ENCODE results near the gene CCL20. TPM values are rescaled to one million over a fixed set of nuclear protein-coding genes. Genes with fewer than 3 reads are reported as not detected.
"Not testable (repeated sequence)": the region's sequence is repeated elsewhere in the genome, so short reads cannot be mapped to it uniquely, and the experiment has no call there.

The CCL20 gene
- total RNA-seq, 1 donor from 2014 or later: 2.0 TPM

DNA sequence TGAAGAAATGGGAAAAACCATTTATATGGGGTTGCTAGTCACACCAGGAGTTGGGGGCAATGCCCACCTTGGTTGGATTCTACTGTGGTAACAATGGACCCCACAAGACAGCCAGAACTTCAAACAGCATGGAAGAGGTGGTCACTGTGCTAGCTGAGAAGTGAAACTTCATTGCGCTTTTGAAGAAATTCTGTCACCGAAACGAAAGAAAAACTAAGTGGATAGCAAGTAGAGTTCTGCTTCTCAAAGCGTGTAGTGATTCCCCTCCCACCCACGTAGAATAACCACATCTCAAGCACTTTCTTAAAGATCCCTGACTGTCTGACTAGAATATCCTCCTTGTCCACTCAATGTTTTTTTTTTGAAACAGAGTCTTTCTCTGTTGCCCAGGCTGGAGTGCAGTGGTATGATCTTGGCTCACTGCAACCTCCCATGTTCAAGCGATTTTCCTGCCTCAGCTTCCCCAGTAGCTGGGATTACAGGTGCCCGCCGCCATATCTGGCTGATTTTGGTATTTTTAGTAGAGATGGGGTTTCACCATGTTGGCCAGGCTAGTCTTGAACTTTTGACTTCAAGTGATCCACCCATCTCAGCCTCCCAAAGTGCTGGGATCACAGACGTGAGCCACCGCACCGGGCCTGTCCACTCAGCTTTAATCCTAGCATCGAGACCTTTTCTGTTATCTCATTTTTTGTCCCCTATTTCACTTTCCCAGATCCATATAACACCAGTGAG, 30.1 kb upstream of the CCL20 start:
- Mint-ChIP-seq H3K36me3 (ENCODE audit: low read depth) (no peaks in the 10 kb centered on the region), H3K27me3 (ENCODE audit: low read depth) (no peaks in the 10 kb centered on the region)
- intact Hi-C loops (cut with micrococcal nuclease): loop anchor here (1.0 to 2.0 kb wide), 2 partner anchors 35 to 458 kb away; partner anchors contain the start of gene MFF

GRCh38 chr2:227785293-227785692, 28.3 kb upstream of the CCL20 start:
- Mint-ChIP-seq H3K4me3 (ENCODE audit: low read depth) (no peak overlapping the region), H3K27ac (no peak overlapping the region), H3K27me3 (ENCODE audit: low read depth) (peaks cover 2% of the 10 kb centered on the region), H3K9me3 (no peaks in the 10 kb centered on the region), H3K36me3 (ENCODE audit: low read depth) (no peaks in the 10 kb centered on the region), H3K4me1 (ENCODE audit: low read depth) (peaks cover 12% of the 10 kb centered on the region)
- DNase-seq (ENCODE audit: low spot score): no peak
- intact Hi-C loops (cut with micrococcal nuclease): no loop called here

More for the DNA sequence above, 30.1 kb upstream of the CCL20 start:
- peaks cover 12% of the 10 kb centered on the region for H3K4me1 Mint-ChIP-seq (ENCODE audit: low read depth)
- peak overlapping the region; percentile 22 for H3K4me3 Mint-ChIP-seq (ENCODE audit: low read depth)
- no peak for DNase-seq (ENCODE audit: low spot score)
- H3K27ac Mint-ChIP-seq: peak overlapping the region; percentile 19
- H3K9me3 Mint-ChIP-seq: no peaks in the 10 kb centered on the region

DNA sequence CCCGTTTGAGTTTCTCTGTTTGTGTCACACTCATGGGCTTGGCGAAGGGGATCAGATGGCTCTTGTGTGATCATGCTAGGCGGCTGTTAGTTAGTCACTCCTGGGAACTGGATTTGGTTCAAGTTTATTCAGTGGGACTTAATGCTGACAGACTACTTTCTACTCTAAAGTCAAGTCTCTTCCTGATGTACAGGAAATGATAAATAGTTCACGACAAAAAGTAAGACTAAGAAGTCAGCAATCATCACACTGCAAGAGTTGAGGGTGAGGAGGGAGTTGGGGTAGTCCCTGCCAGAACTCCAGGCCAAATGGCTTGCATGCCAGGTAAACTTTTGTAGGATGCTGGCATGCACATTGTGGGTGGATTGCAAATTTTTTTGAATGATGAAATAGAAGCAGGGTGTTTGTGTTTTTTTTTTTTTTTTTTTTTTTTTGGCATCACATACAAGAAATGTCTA, 25.1 kb upstream of the CCL20 start:
- intact Hi-C loops (cut with micrococcal nuclease): no loop called here

GRCh38 chr2:227789803-227790202, 23.8 kb upstream of the CCL20 start:
- Mint-ChIP-seq H3K27ac (no peak overlapping the region), H3K9me3 (no peaks in the 10 kb centered on the region), H3K4me1 (ENCODE audit: low read depth) (no peaks in the 10 kb centered on the region), H3K4me3 (ENCODE audit: low read depth) (no peak overlapping the region), H3K27me3 (ENCODE audit: low read depth) (peaks cover 2% of the 10 kb centered on the region), H3K36me3 (ENCODE audit: low read depth) (no peaks in the 10 kb centered on the region)
- DNase-seq (ENCODE audit: low spot score): no peak
- intact Hi-C loops (cut with micrococcal nuclease): no loop called here

More for the DNA sequence above, 25.1 kb upstream of the CCL20 start:
- H3K36me3 Mint-ChIP-seq (ENCODE audit: low read depth): no peaks in the 10 kb centered on the region
- H3K27me3 Mint-ChIP-seq (ENCODE audit: low read depth): peaks cover 2% of the 10 kb centered on the region
- no peaks in the 10 kb centered on the region for H3K9me3 Mint-ChIP-seq
- peaks cover 4% of the 10 kb centered on the region for H3K4me1 Mint-ChIP-seq (ENCODE audit: low read depth)
- DNase-seq (ENCODE audit: low spot score): no peak
- H3K27ac Mint-ChIP-seq: no peak overlapping the region
- H3K4me3 Mint-ChIP-seq (ENCODE audit: low read depth): no peak overlapping the region

DNA sequence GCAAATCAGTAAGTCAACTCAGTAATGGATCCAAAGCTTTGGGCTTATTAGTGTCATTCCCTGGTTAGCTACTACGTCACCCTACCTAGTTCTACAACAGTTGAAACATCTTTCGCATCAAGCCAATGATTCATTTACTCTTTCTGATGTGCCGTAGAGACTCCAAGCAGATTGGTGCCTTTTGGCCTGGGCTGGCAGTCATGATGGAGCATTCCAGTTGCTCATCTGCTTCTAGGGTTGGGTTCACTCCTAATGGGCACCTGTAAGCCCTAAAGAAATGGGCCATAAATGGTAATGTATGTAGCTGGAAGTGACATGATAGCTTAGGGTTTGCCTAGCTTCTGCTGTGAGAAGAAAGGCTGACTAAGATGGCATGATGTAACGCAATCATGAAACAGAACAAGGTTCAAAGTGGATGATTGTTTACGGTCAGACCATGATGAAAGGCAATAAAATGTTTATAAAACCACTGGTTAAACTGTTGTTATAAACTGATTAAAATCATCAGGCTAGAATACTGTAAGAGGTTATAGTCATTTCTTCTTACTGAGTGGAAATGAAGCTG, 20.4 kb upstream of the CCL20 start:
- DNase-seq (ENCODE audit: low spot score): no peak

DNA sequence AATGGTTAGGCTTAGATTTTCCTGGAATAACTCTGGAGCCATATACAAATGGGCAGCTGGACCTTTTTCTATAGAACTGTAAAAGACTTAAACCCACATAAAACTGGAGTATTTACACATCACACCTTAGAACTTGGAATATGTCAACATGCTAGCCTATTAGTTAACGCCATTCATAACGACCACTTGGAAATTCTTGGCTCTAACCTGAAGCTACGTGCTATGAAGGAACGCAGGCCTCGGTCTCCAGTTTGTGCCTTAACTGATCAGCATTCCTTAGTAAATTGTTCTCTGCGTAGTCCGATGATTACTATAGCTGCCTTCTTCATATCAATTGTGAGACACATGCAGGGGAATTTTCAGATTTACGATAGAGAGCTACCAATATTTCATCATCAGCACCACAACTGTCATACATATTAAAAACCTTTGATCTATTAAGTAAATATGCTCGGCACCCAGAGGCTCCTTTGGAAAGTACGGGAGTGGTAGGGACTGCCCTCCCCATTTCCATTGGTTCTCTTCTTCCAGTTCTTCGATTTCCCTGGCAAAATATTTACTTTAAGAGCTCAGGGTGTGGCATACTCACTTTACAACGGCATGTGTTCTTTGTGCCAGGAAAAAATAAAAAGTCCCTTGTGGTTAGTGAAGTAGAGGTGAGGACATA, 17.5 kb upstream of the CCL20 start:
- no peak for DNase-seq (ENCODE audit: low spot score)
- intact Hi-C loops (cut with micrococcal nuclease): no loop called here
- Mint-ChIP-seq H3K27me3 (ENCODE audit: low read depth) (peaks cover 3% of the 10 kb centered on the region), H3K36me3 (ENCODE audit: low read depth) (no peaks in the 10 kb centered on the region), H3K27ac (no peak overlapping the region), H3K9me3 (no peaks in the 10 kb centered on the region), H3K4me1 (ENCODE audit: low read depth) (no peaks in the 10 kb centered on the region), H3K4me3 (ENCODE audit: low read depth) (no peak overlapping the region)

More for the DNA sequence above, 20.4 kb upstream of the CCL20 start:
- Mint-ChIP-seq H3K27me3 (ENCODE audit: low read depth) (peaks cover 4% of the 10 kb centered on the region), H3K36me3 (ENCODE audit: low read depth) (no peaks in the 10 kb centered on the region), H3K4me1 (ENCODE audit: low read depth) (no peaks in the 10 kb centered on the region), H3K27ac (no peak overlapping the region), H3K4me3 (ENCODE audit: low read depth) (no peak overlapping the region), H3K9me3 (no peaks in the 10 kb centered on the region)
- intact Hi-C loops (cut with micrococcal nuclease): no loop called here

- H3K27me3 Mint-ChIP-seq (ENCODE audit: low read depth); DNase-seq (ENCODE audit: low spot score); H3K4me3 Mint-ChIP-seq (ENCODE audit: low read depth); H3K4me1 Mint-ChIP-seq (ENCODE audit: low read depth); H3K27ac Mint-ChIP-seq; H3K36me3 Mint-ChIP-seq (ENCODE audit: low read depth); H3K9me3 Mint-ChIP-seq; intact Hi-C loops (cut with micrococcal nuclease): not testable (repeated sequence)
Observed at GRCh38 chr2:227796768-227797167, 16.9 kb upstream of the CCL20 start.

GRCh38 chr2:227799202-227799601, 14.4 kb upstream of the CCL20 start:
- H3K27ac Mint-ChIP-seq: no peak overlapping the region
- DNase-seq (ENCODE audit: low spot score): no peak
- H3K4me3 Mint-ChIP-seq (ENCODE audit: low read depth): no peak overlapping the region
- intact Hi-C loops (cut with micrococcal nuclease): no loop called here
- no peaks in the 10 kb centered on the region for H3K9me3 Mint-ChIP-seq
- H3K36me3 Mint-ChIP-seq (ENCODE audit: low read depth): no peaks in the 10 kb centered on the region
- no peaks in the 10 kb centered on the region for H3K4me1 Mint-ChIP-seq (ENCODE audit: low read depth)
- peaks cover 3% of the 10 kb centered on the region for H3K27me3 Mint-ChIP-seq (ENCODE audit: low read depth)

- no peak overlapping the region for H3K4me3 Mint-ChIP-seq (ENCODE audit: low read depth)
- no peaks in the 10 kb centered on the region for H3K27me3 Mint-ChIP-seq (ENCODE audit: low read depth)
- H3K9me3 Mint-ChIP-seq: no peaks in the 10 kb centered on the region
- no peak overlapping the region for H3K27ac Mint-ChIP-seq
- peaks cover 5% of the 10 kb centered on the region for H3K4me1 Mint-ChIP-seq (ENCODE audit: low read depth)
- DNase-seq (ENCODE audit: low spot score): no peak
- intact Hi-C loops (cut with micrococcal nuclease): no loop called here
- no peaks in the 10 kb centered on the region for H3K36me3 Mint-ChIP-seq (ENCODE audit: low read depth)
Observed at GRCh38 chr2:227802882-227803281, 10.8 kb upstream of the CCL20 start.

DNA sequence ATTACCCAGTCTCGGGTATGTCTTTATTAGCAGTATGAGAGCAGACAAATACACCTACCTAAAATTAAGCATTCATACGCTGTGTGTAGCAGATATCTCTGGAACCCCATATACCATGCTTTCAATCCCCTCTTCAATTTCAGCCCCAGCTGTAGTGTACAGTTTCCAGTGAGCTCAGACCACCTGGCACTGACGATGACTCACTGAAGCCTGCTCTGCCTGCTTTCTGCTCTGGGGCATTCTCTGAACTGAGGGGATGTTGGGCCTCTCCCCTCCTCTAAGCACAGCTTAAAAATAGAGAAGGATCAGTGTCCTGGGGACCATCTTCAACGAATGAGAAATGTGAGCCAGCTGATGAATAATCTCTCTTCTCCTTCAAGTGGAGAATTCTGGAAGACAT, 8.7 kb upstream of the CCL20 start:
- no peak overlapping the region for H3K4me3 Mint-ChIP-seq (ENCODE audit: low read depth)
- intact Hi-C loops (cut with micrococcal nuclease): loop anchor here (1.0 kb wide), 1 partner anchor 13 kb away; no protein-coding TSS in a partner anchor
- H3K4me1 Mint-ChIP-seq (ENCODE audit: low read depth): peaks cover 5% of the 10 kb centered on the region
- H3K9me3 Mint-ChIP-seq: no peaks in the 10 kb centered on the region
- no peaks in the 10 kb centered on the region for H3K36me3 Mint-ChIP-seq (ENCODE audit: low read depth)
- no peak overlapping the region for H3K27ac Mint-ChIP-seq
- DNase-seq (ENCODE audit: low spot score): no peak
- no peaks in the 10 kb centered on the region for H3K27me3 Mint-ChIP-seq (ENCODE audit: low read depth)

- Mint-ChIP-seq H3K4me3 (ENCODE audit: low read depth) (peak overlapping the region; percentile 55), H3K36me3 (ENCODE audit: low read depth) (no peaks in the 10 kb centered on the region), H3K27ac (peak overlapping the region; percentile 78), H3K9me3 (no peaks in the 10 kb centered on the region), H3K4me1 (ENCODE audit: low read depth) (peaks cover 5% of the 10 kb centered on the region), H3K27me3 (ENCODE audit: low read depth) (no peaks in the 10 kb centered on the region)
- no peak for DNase-seq (ENCODE audit: low spot score)
- intact Hi-C loops (cut with micrococcal nuclease): loop anchor here (1.0 kb wide), 1 partner anchor 13 kb away; no protein-coding TSS in a partner anchor
Observed at GRCh38 chr2:227805578-227805977, 8.1 kb upstream of the CCL20 start.

DNA sequence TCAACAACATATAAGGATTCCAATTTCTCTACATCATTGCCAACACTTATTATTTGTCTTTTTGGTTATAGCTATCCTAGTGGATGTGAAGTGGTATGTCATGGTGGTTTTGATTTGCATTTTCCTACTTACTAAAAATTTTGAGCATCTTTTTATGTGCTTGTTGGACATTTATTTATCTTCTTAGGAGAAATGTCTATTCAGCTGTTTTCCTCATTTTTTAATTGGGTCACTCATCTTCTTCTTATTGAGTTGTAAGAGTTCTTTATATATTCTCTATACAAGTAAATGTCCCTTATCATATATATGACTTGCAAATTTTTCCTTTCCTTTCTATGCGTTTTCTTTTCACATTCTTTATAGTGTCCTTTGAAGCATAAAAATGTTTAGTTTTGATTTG, 4.7 kb upstream of the CCL20 start:
- Mint-ChIP-seq H3K9me3 (no peaks in the 10 kb centered on the region), H3K27me3 (ENCODE audit: low read depth) (no peaks in the 10 kb centered on the region), H3K4me1 (ENCODE audit: low read depth) (peaks cover 6% of the 10 kb centered on the region), H3K36me3 (ENCODE audit: low read depth) (no peaks in the 10 kb centered on the region), H3K4me3 (ENCODE audit: low read depth) (no peak overlapping the region), H3K27ac (no peak overlapping the region)
- intact Hi-C loops (cut with micrococcal nuclease): no loop called here
- DNase-seq (ENCODE audit: low spot score): no peak

DNA sequence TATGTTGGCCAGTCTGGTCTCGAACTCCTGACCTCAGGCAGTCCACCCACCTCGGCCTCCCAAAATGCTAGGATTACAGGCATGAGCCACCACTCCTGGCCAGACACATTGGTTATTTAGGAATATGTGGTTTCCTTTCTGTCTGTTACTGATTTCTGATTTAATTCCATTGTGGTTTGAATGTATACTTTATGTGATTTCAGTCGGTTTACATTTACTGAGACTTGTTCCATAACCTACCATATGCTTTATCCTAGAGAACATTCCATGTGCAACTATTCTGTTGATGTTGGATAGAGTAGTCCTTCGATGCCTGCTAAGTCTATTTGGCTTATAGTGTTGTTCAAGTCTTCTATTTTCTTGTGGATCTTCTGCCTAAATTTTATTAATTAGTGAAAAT, 1.6 kb upstream of the CCL20 start:
- H3K4me1 Mint-ChIP-seq (ENCODE audit: low read depth): peaks cover 2% of the 10 kb centered on the region
- intact Hi-C loops (cut with micrococcal nuclease): no loop called here
- H3K27ac Mint-ChIP-seq: no peak overlapping the region
- no peak for DNase-seq (ENCODE audit: low spot score)
- H3K27me3 Mint-ChIP-seq (ENCODE audit: low read depth): no peaks in the 10 kb centered on the region
- no peaks in the 10 kb centered on the region for H3K9me3 Mint-ChIP-seq
- H3K36me3 Mint-ChIP-seq (ENCODE audit: low read depth): no peaks in the 10 kb centered on the region
- H3K4me3 Mint-ChIP-seq (ENCODE audit: low read depth): no peak overlapping the region
